ENCODE measurements around the gene NKAIN1. TPM values are rescaled to one million over a fixed set of nuclear protein-coding genes. Genes with fewer than 3 reads are reported as not detected.

The NKAIN1 gene
- total RNA-seq, 1 experiment from 2014 or later, result 1.1 TPM

- TF ChIP-seq ELF1 (IDR thresholded peaks at IDR 0.05; ENCODE audit: borderline replicate concordance, low read depth) (no peak), POLR2A (IDR thresholded peaks at IDR 0.05; ENCODE audit: borderline replicate concordance, extremely low read depth, insufficient read depth, insufficient read length) (no peak), EZH2phosphoT487 (IDR thresholded peaks at IDR 0.05; ENCODE audit: borderline replicate concordance) (no peak), FOSL1 (IDR thresholded peaks at IDR 0.05; ENCODE audit: low read depth) (no peak)
Observed at GRCh38 chr1:31159869-31160611, 79.6 kb downstream of the NKAIN1 start (continued).

- no peaks in the 10 kb centered on the region for H3K9me2 ChIP-seq (ENCODE audit: insufficient read depth)
- no peaks in the 10 kb centered on the region for H3K36me3 ChIP-seq (ENCODE audit: control insufficient read depth in 1 of 2, insufficient read depth in 2 of 2, low read length in 2 of 2)
- no peaks in the 10 kb centered on the region for H3K9me3 ChIP-seq (ENCODE audit: control insufficient read depth in 1 of 2, insufficient read depth in 1 of 2, low read depth in 1 of 2, low read length in 2 of 2)
- no TSS peak for BruUV-seq (replicated peaks)
- H3K9ac ChIP-seq (ENCODE audit: low read length), result no peak overlapping the region
- no peak overlapping the region for H3K4me2 ChIP-seq (ENCODE audit: low read length)
- H2AFZ ChIP-seq (ENCODE audit: low read depth, low read length, poor library complexity, severe bottlenecking), result no peak overlapping the region
- DNase-seq (ENCODE audit: low read depth, low spot score), result no peak
- no peak for TF ChIP-seq SIN3A (IDR thresholded peaks at IDR 0.05; ENCODE audit: low read depth)
- TF ChIP-seq REST (IDR thresholded peaks at IDR 0.05; ENCODE audit: low read depth), result no peak
- no peak for TF ChIP-seq EZH2phosphoT487 (IDR thresholded peaks at IDR 0.05; ENCODE audit: borderline replicate concordance)
- TF ChIP-seq POLR2A (IDR thresholded peaks at IDR 0.05; ENCODE audit: borderline replicate concordance, extremely low read depth, insufficient read depth, insufficient read length), result no peak
- no peak for TF ChIP-seq ZNF274 (IDR thresholded peaks at IDR 0.05; ENCODE audit: low read depth, low read length)
- TF ChIP-seq ZBTB33 (IDR thresholded peaks at IDR 0.05; ENCODE audit: extremely low read depth, insufficient replicate concordance, low read length), result no peak
- TF ChIP-seq POLR2AphosphoS5 (IDR thresholded peaks at IDR 0.05; ENCODE audit: low read depth, low read length), result no peak
- no peak for TF ChIP-seq JUND (IDR thresholded peaks at IDR 0.05)
- TF ChIP-seq EGR1 (IDR thresholded peaks at IDR 0.05; ENCODE audit: low read depth), result no peak
- no peak for TF ChIP-seq SRF (IDR thresholded peaks at IDR 0.05; ENCODE audit: low read depth)
- no peak for TF ChIP-seq SP1 (IDR thresholded peaks at IDR 0.05; ENCODE audit: low read depth)
- TF ChIP-seq CEBPB (IDR thresholded peaks at IDR 0.05; ENCODE audit: low read depth), result no peak
- TF ChIP-seq FOSL1 (IDR thresholded peaks at IDR 0.05; ENCODE audit: low read depth), result no peak
- no peak for TF ChIP-seq ELF1 (IDR thresholded peaks at IDR 0.05; ENCODE audit: borderline replicate concordance, low read depth)
- no peak for TF ChIP-seq CTCF (IDR thresholded peaks at IDR 0.05 in 2 of 3, conservative IDR thresholded peaks at IDR 0.05 in 1 of 3; ENCODE audit: borderline replicate concordance in 1 of 3, insufficient read depth in 1 of 3, low read depth in 2 of 3, low read length in 2 of 3)
- TF ChIP-seq YY1 (IDR thresholded peaks at IDR 0.05; ENCODE audit: extremely low read depth, insufficient replicate concordance, low read depth, low read length), result no peak
- TF ChIP-seq RAD21 (IDR thresholded peaks at IDR 0.05; ENCODE audit: low read depth), result no peak
- H3K4me3 ChIP-seq (replicated peaks in 1 of 2; ENCODE audit: low read depth in 1 of 2, low read length in 2 of 2), result no peak overlapping the region
- ChIA-PET POLR2A (no interaction called here), CTCF (interaction anchor here (0.7 to 1.3 kb wide), 3 partner anchors 22 to 615 kb away, joined by 3 read pairs; no protein-coding TSS in a partner anchor), RAD21 (ENCODE audit: low non-redundant PET in 1 of 2, low total read pairs in 2 of 2, uncharacterized antibody in 2 of 2, unreplicated experiment in 2 of 2) (no interaction called here)
- peaks cover 6 to 17% of the 10 kb centered on the region in 2 experiments for H3K4me1 ChIP-seq (ENCODE audit: control insufficient read depth in 1 of 2, insufficient read depth in 2 of 2, low read length in 2 of 2)
- no peaks in the 10 kb centered on the region for H3K79me2 ChIP-seq (ENCODE audit: insufficient read depth, low read length)
- intact Hi-C loops (cut with micrococcal nuclease), result loop anchor here (10.0 kb wide), 1 partner anchor 95 kb away; the partner anchor contains the start of gene PUM1
- no peaks in the 10 kb centered on the region for H3K27me3 ChIP-seq (ENCODE audit: insufficient read depth, low read length)
- no peaks in the 10 kb centered on the region for H4K20me1 ChIP-seq (ENCODE audit: insufficient read depth)
- ATAC-seq, result no peak
- H3K27ac ChIP-seq (ENCODE audit: low read depth, low read length), result no peak overlapping the region
Observed at GRCh38 chr1:31159323-31159722, 80.4 kb downstream of the NKAIN1 start.
